AG09309 (cell line): ENCODE data around the gene WIPF3.

Source experiments
- DNase-seq: peaks from one replicate; pipeline ENCODE4 v3.0.0-alpha.2; 2010; ENCODE audit warnings: low read depth
- H3K4me3 ChIP-seq: 2 replicates; pipeline ENCODE4 v1.5.1; 2011; ENCODE audit warnings: mild to moderate bottlenecking, low read depth, low read length, moderate library complexity; ENCODE audit not compliant: control insufficient read depth
- TF ChIP-seq, protein P1 (sequence below): IDR thresholded peaks from 2 replicates; pipeline ENCODE4 v1.5.1; 2011; ENCODE audit warnings: mild to moderate bottlenecking, low read depth, low read length, inconsistent platforms; ENCODE audit not compliant: insufficient read depth, control insufficient read depth; ENCODE audit errors: missing control alignments

WIPF3 gene

DNA sequence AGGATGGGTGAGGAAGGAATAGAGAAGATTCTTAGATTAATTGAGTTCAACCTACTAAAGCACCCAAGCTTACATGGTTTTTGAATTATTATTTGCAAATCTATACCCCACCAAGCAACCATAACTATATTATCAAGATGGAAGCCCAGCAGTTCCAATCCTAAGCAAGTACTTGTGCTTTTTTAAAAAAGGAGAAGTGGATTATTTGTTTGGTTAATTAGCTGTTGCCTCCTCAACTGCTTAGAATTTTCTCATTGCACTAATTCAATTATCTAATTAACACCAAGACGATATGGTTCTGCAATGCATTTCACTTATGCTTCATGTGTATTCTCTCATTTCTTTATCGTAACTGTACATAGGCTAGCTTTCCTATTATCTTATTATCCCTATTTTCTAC, 27.3 kb upstream of the WIPF3 start:
- H3K4me3 ChIP-seq = no peak overlapping the region
- no peak for DNase-seq
- TF ChIP-seq, protein P1, sequence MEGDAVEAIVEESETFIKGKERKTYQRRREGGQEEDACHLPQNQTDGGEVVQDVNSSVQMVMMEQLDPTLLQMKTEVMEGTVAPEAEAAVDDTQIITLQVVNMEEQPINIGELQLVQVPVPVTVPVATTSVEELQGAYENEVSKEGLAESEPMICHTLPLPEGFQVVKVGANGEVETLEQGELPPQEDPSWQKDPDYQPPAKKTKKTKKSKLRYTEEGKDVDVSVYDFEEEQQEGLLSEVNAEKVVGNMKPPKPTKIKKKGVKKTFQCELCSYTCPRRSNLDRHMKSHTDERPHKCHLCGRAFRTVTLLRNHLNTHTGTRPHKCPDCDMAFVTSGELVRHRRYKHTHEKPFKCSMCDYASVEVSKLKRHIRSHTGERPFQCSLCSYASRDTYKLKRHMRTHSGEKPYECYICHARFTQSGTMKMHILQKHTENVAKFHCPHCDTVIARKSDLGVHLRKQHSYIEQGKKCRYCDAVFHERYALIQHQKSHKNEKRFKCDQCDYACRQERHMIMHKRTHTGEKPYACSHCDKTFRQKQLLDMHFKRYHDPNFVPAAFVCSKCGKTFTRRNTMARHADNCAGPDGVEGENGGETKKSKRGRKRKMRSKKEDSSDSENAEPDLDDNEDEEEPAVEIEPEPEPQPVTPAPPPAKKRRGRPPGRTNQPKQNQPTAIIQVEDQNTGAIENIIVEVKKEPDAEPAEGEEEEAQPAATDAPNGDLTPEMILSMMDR = no peak

DNA sequence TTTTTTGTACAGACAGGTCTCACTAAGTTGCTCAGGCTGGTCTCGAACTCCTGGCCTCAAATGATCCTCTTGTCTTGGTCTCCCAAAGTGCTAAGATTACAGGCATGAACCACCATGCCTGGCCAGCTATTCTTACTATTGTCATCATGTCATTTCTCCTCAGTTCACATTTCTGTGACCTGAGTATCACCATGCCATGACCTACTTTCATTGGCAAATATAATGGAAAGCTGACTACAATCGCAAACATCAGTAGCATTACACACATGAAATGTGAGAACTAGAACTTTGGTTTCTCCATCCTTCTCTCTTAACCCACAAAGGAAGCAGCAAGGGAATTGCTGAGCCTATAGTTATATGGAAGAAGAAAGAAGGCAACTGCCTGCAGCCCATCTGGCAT, 26.0 kb upstream of the WIPF3 start:
- no peak for DNase-seq
- no peak overlapping the region for H3K4me3 ChIP-seq
- TF ChIP-seq, protein P1 = no peak

DNA sequence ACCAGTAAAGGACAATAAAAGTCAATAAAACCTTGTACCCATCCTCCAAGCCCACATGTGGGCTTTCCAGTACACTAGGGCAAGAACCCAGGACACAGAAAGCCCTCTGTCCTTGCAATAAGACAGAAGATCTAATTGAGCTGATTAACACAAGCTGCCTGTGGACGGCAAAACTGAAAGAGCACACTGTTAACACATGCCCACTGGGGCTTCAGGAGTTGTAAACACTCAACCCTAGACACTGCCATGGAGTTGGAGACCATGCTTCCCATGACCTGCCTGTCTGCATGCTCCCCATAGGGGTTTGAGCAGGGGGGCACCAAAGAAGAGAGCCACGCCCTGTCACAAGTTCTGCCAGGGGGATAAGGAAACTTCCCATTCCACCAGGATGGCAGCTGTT, 22.6 kb upstream of the WIPF3 start:
- DNase-seq = no peak
- TF ChIP-seq, protein P1 = no peak
- no peak overlapping the region for H3K4me3 ChIP-seq

DNA sequence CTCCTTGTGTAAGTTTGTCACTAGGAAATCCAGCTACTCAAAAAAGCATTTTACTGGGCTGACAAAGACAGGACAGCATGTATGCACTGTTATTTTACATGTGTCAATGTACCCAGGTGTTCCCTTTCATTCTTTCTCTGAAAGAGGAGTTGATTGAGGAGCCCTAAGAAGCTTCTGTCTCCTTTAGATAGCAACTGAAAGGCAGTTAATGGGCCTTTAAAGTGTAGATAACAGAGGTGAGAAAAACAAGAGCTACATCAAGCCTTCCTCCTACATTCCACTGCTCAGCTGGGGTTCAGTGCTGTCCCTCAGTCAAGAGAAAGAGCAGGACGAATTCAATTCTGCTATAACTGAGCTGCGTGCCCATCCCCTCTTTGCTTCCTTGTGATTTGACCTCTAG, 12.8 kb upstream of the WIPF3 start:
- DNase-seq = no peak
- no peak overlapping the region for H3K4me3 ChIP-seq
- TF ChIP-seq, protein P1 = no peak

DNA sequence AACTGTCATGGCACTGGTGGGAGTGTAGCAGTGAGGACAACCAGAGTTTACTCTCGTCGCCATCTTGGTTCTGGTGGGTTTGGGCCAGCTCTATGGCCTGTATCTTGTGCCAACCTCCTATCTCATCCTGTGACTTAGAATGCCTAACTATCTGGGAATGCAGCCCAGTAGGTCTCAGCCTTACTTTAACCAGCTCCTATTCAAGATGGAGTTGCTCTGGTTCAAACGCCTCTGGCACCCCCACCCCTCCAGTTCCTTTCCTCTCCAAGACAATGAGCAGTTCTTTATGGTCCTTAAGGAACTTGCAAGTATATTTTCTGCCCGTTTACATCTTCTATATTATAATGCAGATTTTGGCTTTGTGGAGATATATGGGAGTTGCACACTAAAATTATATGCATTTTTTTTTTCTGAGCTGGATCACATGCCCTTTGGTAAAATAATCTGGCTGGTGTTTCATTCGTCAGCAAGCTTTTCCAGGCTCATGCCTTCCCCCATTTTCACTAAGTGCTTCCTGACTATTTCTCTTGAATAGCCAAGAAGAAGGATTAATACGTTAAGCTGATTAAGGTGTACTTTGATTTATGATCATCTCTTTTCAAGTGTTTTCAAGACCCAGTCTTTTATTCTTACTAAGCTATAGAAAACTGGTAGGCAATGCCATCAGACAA, 11.2 kb upstream of the WIPF3 start:
- H3K4me3 ChIP-seq = no peak overlapping the region
- TF ChIP-seq, protein P1 = no peak
- no peak for DNase-seq

DNA sequence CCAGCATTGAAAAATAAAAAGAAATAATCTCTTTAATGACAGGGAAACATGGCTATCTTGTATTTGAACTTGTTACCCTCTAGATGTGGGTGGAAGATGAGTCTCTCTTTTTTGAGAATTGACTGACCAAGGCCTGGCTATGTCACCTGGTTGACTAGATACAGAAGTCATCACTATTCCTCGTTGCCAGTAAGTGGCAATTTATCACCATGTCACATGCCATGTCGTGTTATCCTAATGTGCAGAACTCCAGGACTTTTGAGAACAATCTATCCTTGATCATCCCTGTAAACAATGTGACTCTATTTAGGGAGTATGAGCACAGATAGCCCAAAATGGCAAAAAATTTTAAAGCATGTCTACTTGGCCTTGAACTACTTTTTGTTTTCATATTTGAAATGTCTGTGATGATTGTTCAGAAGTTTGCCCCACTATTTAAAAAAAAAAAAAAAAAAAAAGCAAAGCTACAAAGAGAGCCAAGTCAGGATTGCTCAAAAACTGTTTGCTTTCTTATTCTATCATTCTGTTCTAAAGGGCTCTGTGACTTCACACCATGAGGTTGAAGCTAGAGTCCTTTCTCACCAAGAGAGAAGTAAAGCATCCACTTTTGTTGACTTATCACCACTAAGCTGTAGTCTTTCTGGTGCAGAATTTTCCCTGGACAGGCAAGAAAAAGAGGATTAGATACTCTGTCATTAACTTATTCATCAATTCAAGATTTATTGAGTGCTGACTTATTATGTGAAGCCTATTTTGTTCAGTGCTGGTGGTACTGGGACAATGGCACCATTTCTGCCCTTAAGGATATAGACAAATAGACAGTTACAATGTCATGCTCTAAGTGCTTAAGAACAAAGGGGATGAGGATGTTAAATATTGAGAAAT, 10.4 kb upstream of the WIPF3 start:
- no peak for DNase-seq
- TF ChIP-seq, protein P1 = no peak
- H3K4me3 ChIP-seq = no peak overlapping the region
